Dendritic cell treated with granulocyte-macrophage colony-stimulating factor and Interleukin-4, amounts not matched to agents 40 ng/mL and 50 ng/mL, for 4 days (primary cell): ENCODE results near the gene IGFBP4.

ENCODE experiments used
- H3K27ac Mint-ChIP-seq: one replicate; pipeline ENCODE4 v1.8.0; 2022; ENCODE audit warnings: mild to moderate bottlenecking, mixed read lengths
- H3K27me3 Mint-ChIP-seq: one replicate; pipeline ENCODE4 v1.8.0; 2022; ENCODE audit warnings: mild to moderate bottlenecking, mixed read lengths
- H3K36me3 Mint-ChIP-seq: one replicate; pipeline ENCODE4 v1.8.0; 2022; ENCODE audit warnings: low read depth, mixed read lengths
- H3K4me1 Mint-ChIP-seq: one replicate; pipeline ENCODE4 v1.8.0; 2022; ENCODE audit warnings: low read depth, mixed read lengths
- H3K4me3 Mint-ChIP-seq: one replicate; pipeline ENCODE4 v1.8.0; 2022; ENCODE audit warnings: mild to moderate bottlenecking, moderate library complexity, mixed read lengths
- H3K9me3 Mint-ChIP-seq: one replicate; pipeline ENCODE4 v1.8.0; 2022; ENCODE audit warnings: mixed read lengths
- intact Hi-C: fragments of 100-400 bp; cut with micrococcal nuclease; formaldehyde crosslinking; loops from one replicate; pipeline ENCODE4 v1.15.0; 2022

The IGFBP4 gene

DNA sequence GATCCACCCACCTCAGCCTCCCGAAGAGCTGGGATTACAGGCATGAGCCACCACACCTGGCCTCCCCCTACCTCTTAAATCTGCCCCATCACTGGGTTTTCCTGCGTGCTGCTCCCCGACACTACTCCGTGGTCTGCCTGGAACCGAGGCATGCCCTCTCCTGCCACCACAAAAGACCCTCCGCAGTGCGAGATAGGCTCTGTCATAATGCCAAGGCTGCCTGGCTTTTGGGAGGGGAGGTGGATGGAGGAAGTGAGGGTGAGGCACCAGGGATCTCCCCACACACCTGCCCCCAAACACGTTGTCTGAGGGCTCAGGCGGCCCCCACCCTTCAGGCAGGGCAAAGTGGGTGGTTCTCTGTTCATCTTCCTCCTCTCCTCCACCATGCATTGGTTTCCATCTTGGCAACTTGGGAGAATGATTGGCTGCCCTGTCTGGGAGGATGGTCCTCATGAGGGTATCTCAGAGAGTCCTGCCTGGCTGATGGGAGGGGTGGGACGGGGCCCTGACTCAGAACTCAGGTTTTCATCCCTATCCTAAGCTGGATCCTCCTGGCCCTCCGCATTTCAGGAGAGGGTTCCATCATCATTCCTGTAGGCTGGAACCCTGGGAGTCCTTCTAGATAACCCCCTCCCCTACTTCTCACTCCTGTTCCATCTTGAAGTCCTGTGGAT is 23.2 kb downstream of the IGFBP4 start:
- H3K27me3 Mint-ChIP-seq, result peaks cover 21% of the 10 kb centered on the region
- H3K36me3 Mint-ChIP-seq, result no peaks in the 10 kb centered on the region
- H3K4me1 Mint-ChIP-seq, result no peaks in the 10 kb centered on the region
- no peak overlapping the region for H3K27ac Mint-ChIP-seq
- no peaks in the 10 kb centered on the region for H3K9me3 Mint-ChIP-seq
- no peak overlapping the region for H3K4me3 Mint-ChIP-seq
- intact Hi-C loops, result no loop called here

DNA sequence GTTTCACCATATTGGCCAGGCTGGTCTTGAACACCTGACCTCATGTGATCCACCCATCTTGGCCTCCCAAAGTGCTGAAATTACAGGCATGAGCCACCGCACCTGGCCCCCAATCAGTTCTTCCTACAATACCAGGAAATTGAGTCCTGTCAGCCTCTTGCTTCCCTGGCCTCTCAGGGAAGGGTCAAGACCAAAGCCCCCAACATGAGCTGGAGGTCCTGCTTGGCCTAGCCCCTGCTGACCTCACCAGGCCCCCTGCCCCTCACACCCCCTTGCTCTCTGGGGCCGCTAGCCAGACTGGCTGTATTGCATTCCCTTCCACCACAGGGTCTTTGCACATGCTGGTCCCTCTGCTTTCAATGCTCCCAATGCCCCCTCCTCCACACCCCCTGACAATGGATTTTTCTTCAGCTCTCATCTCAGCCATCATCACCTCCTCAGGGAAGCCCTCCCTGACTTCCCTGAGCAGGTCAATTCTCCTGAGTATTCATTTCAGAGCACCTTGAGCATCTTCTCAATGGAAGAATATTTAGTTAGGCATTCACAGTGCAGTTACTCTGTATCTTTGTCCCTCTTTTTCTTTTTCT is 24.1 kb downstream of the IGFBP4 start:
- H3K27me3 Mint-ChIP-seq, result peaks cover 21% of the 10 kb centered on the region
- intact Hi-C loops, result no loop called here
- H3K36me3 Mint-ChIP-seq, result no peaks in the 10 kb centered on the region
- no peaks in the 10 kb centered on the region for H3K9me3 Mint-ChIP-seq
- no peaks in the 10 kb centered on the region for H3K4me1 Mint-ChIP-seq
- no peak overlapping the region for H3K4me3 Mint-ChIP-seq
- no peak overlapping the region for H3K27ac Mint-ChIP-seq

DNA sequence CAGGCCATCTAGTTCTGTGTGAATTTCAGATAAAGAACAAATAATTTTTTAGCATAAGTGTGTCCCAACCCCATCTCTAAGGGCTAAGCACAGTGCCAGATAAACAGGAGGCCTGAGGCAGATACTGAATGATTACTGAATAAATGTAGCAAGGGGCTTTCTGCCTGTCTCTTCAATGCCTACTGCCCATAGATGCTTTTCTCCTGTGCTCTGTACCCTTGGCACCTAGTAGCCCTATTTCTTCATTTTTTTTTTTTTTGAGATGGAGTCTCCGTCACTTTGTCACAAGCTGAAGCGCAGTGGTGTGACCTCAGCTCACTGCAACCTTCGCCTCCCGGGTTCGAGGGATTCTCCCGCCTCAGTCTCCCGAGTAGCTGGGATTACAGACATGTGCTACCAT is 25.3 kb downstream of the IGFBP4 start:
- no peak overlapping the region for H3K27ac Mint-ChIP-seq
- no peaks in the 10 kb centered on the region for H3K9me3 Mint-ChIP-seq
- intact Hi-C loops, result no loop called here
- H3K4me3 Mint-ChIP-seq, result no peak overlapping the region
- H3K4me1 Mint-ChIP-seq, result no peaks in the 10 kb centered on the region
- peaks cover 25% of the 10 kb centered on the region for H3K27me3 Mint-ChIP-seq
- H3K36me3 Mint-ChIP-seq, result no peaks in the 10 kb centered on the region

DNA sequence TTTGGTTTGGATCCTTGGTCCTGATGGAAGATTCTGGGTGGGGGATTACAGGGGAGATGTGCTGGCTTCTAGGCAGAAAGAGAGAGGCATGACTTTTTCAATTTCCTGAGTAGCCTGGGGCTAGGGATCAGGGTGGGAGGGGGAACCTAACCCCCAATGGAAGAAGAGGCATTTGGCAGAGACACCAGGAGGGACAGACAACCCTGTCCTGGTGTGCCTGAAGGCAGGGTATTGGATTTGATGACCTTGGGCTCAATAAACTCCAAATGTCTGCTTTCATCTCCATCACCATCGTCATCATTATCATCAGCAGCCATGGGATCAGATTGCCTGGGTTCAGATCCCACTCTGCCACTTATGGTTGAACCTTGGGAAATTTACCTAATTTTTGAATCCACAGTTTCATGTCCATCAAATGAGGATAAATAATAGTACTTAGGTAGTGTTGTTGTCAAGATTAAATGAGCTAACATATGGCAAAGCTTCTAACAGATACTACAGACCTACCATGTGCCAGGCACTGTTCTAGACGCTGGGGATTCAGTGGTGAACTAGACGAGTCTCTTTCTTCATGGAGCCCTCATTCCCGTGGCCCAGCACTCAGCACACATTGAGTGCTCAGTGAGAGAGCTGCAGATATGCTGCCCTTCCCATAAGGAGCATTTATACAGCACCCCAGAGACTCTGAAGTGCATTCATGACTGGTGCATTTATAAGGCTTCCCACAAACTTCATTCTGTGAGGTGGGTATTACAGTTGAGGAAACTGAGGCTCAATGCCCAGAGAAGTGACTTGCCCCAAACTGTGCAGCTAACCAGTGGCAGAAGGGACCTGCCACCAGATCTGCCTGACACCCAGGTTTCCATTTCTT is 26.8 kb downstream of the IGFBP4 start:
- Mint-ChIP-seq H3K36me3 (no peaks in the 10 kb centered on the region), H3K9me3 (no peaks in the 10 kb centered on the region), H3K27ac (no peak overlapping the region), H3K4me1 (no peaks in the 10 kb centered on the region), H3K4me3 (no peak overlapping the region), H3K27me3 (peaks cover 28% of the 10 kb centered on the region)
- intact Hi-C loops, result no loop called here

DNA sequence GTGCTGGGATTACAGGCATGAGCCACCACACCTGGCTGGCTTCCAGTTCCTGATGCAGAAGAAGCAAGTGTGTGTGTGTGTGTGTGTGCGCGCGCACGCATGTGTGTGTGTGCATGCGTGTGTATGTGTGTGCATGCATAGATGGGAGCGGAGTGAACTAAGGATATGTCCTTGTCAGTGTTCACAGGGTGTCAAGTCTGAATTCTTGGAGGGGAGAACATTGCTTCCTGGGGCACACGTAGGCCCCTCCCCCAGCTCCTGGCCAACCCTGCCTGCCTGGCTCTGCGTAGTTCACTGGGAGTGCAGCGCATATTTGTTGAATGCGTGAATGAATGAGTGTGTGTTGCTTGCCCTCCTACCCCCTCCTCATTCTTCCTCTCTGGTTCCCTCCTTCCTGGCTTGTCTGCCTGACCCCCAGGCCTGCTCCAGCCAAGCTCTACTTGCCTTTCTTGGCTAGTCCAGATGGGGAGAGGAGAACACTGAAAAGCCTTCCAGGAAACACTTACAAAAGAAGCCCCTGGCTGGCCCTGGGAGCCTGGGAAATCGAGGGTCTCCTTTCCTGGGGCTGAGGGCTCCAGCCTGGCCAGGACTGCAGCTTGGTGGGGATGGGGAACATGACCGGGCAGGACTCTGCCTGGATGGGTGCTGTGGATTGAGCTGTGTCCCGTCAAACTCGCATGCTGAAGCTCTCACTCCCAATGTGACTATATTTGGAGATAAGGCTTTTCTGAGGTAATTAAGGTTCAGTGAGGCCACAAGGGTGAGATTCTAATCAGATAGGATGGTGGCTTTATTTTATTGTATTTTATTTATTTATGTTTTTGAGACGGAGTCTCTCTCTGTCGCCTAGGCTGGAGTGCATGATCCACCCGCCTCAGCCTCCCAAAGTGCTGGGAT is 27.9 kb downstream of the IGFBP4 start:
- intact Hi-C loops, result no loop called here
- Mint-ChIP-seq H3K27ac (no peak overlapping the region), H3K4me1 (no peaks in the 10 kb centered on the region), H3K36me3 (no peaks in the 10 kb centered on the region), H3K4me3 (no peak overlapping the region), H3K9me3 (no peaks in the 10 kb centered on the region), H3K27me3 (peaks cover 26% of the 10 kb centered on the region)

DNA sequence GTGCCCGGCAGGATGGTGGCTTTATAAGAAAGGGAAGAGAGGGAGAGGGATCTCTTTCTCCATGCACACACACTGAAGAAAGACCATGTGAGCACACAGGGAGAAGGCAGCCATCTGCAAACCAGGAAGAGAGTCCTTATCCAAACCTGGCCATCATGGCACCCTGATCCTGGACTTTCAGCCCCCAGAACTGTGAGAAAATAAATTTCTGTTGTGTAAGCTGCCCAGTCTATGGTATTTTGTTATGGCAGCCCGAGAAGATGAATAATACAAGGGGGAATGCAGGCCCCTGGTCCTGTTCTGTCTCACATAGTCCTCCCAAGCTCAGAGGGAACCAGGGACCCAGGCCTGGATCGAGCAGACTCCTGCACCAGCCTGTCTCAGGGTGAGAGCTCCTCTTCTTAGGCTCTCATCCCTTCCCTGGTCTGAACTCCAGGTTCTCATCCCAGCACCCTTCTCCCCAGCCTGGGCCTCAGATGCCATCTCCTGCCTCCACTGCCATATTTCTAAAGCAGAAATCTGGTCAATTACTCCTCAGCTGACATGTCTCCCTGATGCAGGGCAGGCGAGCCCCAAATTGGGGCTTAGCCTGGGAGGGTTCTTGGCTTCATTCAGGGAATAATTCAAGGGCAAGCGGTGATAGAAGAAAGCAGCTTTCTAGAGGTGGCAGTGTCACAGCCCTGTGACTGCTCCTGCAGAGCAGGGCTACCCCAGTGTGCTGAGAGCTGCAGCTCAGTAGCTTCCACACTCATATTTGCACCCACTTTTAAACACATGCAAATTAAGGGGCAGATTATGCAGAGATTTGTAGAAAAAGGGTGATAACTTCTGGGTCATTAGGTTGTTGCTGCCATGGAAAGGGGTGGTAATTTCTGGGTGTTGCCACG is 28.8 kb downstream of the IGFBP4 start:
- Mint-ChIP-seq H3K36me3 (no peaks in the 10 kb centered on the region), H3K27me3 (peaks cover 21% of the 10 kb centered on the region), H3K4me3 (no peak overlapping the region), H3K27ac (no peak overlapping the region), H3K9me3 (no peaks in the 10 kb centered on the region), H3K4me1 (no peaks in the 10 kb centered on the region)
- intact Hi-C loops, result no loop called here

DNA sequence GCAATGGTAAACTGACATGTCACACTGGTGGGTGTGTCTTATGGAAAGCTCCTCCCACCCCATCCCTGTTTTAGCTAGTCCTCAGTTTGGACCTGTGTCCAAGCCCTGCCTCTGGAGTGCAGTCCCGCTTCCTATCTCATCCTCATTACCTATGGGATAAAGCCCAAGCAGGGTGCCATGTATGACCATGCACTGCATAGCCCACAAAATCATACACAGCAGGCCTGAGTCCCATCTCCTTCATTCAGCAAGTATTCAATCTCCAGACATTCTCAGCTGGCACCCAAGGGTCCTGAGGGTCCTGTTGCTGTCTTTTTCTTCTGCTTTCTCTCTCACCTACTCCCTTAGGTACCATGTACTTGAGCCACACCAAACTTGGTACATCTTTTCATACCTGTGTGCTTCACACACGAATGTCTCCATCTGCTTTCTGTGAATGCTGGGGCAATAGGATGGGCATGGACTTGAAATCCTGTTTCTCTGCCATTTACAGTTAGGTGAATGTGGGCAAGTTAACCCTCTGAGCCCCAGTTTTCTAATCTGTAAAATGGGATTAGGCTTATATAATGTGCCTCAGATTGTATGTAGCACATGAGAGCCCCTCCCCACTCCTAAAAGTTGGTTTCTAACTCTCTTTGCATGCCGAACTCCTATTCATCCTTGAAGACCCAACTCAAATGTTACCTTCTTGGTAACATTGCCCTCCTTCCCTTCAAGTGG is 29.6 kb downstream of the IGFBP4 start:
- intact Hi-C loops, result no loop called here
- Mint-ChIP-seq H3K4me3 (no peak overlapping the region), H3K9me3 (no peaks in the 10 kb centered on the region), H3K4me1 (no peaks in the 10 kb centered on the region), H3K36me3 (no peaks in the 10 kb centered on the region), H3K27ac (no peak overlapping the region), H3K27me3 (peaks cover 21% of the 10 kb centered on the region)

DNA sequence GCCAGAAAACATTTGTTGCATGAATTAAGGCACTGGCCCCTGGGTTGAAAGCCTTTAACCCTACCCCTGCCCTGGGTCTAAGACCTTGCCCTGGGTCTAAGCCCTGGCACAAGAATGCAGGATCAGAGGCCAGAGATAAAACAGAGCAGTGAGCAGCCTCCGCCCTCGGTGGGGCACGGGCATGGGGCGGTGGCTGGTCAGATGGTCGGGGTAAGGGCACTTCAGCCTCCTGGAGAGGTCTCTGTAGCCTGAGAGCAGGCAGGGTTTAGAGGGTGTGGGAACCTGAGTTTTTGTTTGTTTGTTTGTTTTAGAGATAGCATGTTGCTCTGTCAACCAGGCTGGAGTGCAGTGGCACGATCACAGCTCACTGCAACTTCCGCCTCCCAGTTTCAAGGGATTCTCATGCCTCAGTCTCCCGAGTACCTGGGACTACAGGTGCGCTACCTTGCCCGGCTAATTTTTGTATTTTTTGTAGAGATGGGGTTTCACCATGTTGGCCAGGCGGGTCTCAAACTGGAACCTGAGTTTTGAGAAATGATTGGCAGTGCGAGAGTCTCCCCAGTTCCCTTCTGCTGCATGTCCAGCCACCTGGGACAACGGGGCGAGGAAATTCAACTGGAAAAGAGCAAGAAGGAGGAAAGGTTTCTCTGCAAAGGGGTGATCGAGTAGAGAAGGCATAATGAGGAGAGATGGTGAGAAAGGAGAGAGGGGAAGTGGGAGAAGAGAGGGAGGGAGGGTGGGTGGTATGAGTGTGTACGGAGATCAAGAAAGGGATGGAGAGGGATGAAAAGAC is 30.5 kb downstream of the IGFBP4 start:
- intact Hi-C loops, result no loop called here
- Mint-ChIP-seq H3K36me3 (no peaks in the 10 kb centered on the region), H3K4me3 (no peak overlapping the region), H3K9me3 (no peaks in the 10 kb centered on the region), H3K4me1 (no peaks in the 10 kb centered on the region), H3K27me3 (peaks cover 21% of the 10 kb centered on the region), H3K27ac (no peak overlapping the region)

DNA sequence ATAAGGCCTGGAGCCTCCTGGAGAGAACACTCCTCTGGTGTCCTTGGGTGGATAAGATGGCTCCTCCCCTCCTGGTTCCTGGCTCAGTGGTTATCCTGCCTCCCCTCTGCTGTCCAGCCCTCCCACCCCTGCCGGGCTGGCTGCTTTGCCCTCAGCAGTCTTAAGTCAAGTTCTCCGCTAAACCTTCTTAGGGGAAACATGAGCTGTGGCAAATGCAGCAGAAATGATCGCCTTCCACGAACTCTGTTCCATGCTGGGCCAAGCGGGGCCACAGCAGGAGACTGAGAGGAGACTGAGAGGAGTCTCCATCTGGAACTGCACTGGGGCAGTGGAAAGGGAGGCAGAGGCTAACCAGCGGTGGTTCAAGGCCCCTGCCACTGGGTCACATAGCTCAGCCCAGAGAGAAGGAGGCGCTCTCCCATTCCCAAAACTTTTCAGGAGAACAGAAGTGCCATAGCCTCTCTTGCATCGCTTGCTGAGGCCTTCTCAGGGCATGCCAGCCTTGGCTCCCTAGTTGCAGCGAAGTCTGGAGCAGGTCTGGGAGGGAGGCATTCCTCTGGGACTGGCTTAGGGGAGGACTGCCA is 31.3 kb downstream of the IGFBP4 start:
- no peak overlapping the region for H3K4me3 Mint-ChIP-seq
- no peak overlapping the region for H3K27ac Mint-ChIP-seq
- H3K36me3 Mint-ChIP-seq, result no peaks in the 10 kb centered on the region
- intact Hi-C loops, result no loop called here
- peaks cover 19% of the 10 kb centered on the region for H3K27me3 Mint-ChIP-seq
- no peaks in the 10 kb centered on the region for H3K9me3 Mint-ChIP-seq
- H3K4me1 Mint-ChIP-seq, result peaks cover 1% of the 10 kb centered on the region

DNA sequence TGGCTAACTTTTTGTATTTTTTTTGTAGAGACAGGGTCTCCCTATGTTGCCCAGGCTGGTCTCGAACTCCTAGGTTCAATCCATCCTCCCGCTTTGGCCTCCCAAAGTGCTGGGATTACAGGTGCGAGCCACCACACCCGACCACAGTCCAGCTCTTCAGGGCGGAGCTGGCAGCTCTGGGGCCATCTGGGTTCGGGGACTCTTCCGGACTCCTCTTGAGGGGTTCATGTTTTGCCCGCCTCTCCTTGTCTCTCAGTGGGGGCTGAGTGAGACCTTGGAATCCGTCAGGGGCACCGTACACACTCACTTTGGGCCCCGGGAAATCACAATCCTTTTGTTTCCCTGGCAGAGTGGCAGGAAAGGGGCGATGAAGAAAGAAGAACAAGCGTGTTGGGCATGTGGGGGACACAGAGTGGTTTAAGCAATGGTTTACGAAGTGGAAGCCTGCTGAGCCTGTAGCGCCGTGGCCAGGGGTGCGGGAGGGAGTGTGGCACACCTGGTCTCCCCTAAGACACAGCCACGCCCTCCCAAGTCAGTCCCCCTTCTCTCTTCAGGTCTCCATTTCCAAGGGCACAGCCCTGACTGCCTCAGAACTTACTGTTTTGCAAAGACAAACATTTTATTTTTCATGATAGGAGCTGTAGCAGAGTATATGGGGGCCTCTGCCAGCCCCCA is 32.1 kb downstream of the IGFBP4 start:
- Mint-ChIP-seq H3K4me1 (peaks cover 10% of the 10 kb centered on the region), H3K4me3 (no peak overlapping the region)

DNA sequence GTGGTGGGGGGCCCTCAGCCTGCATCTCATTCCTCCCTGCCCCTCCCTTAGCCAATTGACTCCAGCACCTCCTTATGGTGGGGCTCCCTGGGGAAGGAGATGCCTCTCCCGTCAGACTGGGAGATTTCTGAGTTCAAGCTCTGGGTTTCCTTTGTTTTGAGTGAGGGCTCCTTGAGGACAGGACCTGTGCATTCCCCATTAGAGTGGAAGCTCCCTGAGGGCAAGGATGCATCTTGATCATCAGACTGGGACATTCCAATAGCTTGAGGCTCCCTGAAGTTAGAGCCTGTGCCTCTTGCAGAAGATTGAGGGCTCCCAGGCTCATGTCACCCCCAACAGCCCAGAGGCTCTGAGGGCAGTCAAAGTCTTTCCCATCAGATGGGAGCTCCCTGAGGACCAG is 34.5 kb downstream of the IGFBP4 start:
- H3K4me3 Mint-ChIP-seq, result no peak overlapping the region
- no peaks in the 10 kb centered on the region for H3K36me3 Mint-ChIP-seq
- no peaks in the 10 kb centered on the region for H3K9me3 Mint-ChIP-seq
- peaks cover 25% of the 10 kb centered on the region for H3K4me1 Mint-ChIP-seq
- H3K27ac Mint-ChIP-seq, result no peak overlapping the region
- H3K27me3 Mint-ChIP-seq, result peaks cover 19% of the 10 kb centered on the region
- intact Hi-C loops, result loop anchor here (2.0 kb wide), 1 partner anchor 79 kb away; no protein-coding TSS in a partner anchor

More for the DNA sequence above, 32.1 kb downstream of the IGFBP4 start:
- Mint-ChIP-seq H3K9me3 (no peaks in the 10 kb centered on the region), H3K27me3 (peaks cover 15% of the 10 kb centered on the region), H3K27ac (no peak overlapping the region), H3K36me3 (no peaks in the 10 kb centered on the region)
- intact Hi-C loops, result no loop called here
